Mesendoderm (in vitro differentiated cells): ENCODE measurements around the gene ADAMTS14.

Source experiments
- DNase-seq: peaks from one replicate; pipeline ENCODE4 v3.0.0; 2013
- H2AK5ac ChIP-seq: 2 replicates; pipeline ENCODE4 v1.6.1; 2013; ENCODE audit warnings: low read length, inconsistent platforms
- H2BK120ac ChIP-seq: 2 replicates; pipeline ENCODE4 v1.6.1; 2013; ENCODE audit warnings: low read depth, mild to moderate bottlenecking, low read length, moderate library complexity, mixed read lengths
- H2BK15ac ChIP-seq: replicated peaks from 2 replicates; pipeline ENCODE4 v1.6.1; 2013; ENCODE audit warnings: low read depth, mild to moderate bottlenecking, moderate library complexity
- H2BK5ac ChIP-seq: 2 replicates; pipeline ENCODE4 v1.6.1; 2013; ENCODE audit warnings: low read length, inconsistent platforms
- H3K18ac ChIP-seq: 2 replicates; pipeline ENCODE4 v1.6.1; 2013; ENCODE audit warnings: mild to moderate bottlenecking, low read length, mixed read lengths
- H3K23ac ChIP-seq: one replicate; pipeline ENCODE4 v1.6.1; 2013; ENCODE audit warnings: low read length
- H3K27ac ChIP-seq: 2 replicates; pipeline ENCODE4 v1.5.1; 2013; ENCODE audit warnings: low read depth, mild to moderate bottlenecking, inconsistent platforms, low read length, moderate library complexity
- H3K27me3 ChIP-seq: 2 replicates; pipeline ENCODE4 v1.6.1; 2013; ENCODE audit warnings: low read length, control low read depth, mild to moderate bottlenecking, inconsistent platforms; ENCODE audit not compliant: insufficient read depth, poor library complexity
- H3K36me3 ChIP-seq: 2 replicates; pipeline ENCODE4 v1.6.1; 2013; ENCODE audit warnings: low read length, inconsistent platforms; ENCODE audit not compliant: control insufficient read depth, insufficient read depth
- H3K4ac ChIP-seq: one replicate; pipeline ENCODE4 v1.6.1; 2013; ENCODE audit warnings: low read depth, mild to moderate bottlenecking, low read length, moderate library complexity
- H3K4me1 ChIP-seq: 2 replicates; pipeline ENCODE4 v1.6.1; 2013; ENCODE audit warnings: low read depth, low read length, inconsistent platforms; ENCODE audit not compliant: control insufficient read depth
- H3K4me2 ChIP-seq: 2 replicates; pipeline ENCODE4 v1.6.1; 2013; ENCODE audit warnings: low read length
- H3K4me3 ChIP-seq: 2 replicates; pipeline ENCODE4 v1.5.1; 2013; ENCODE audit warnings: mild to moderate bottlenecking, low read length
- H3K56ac ChIP-seq: one replicate; pipeline ENCODE4 v1.6.1; 2013; ENCODE audit warnings: low read length
- H3K79me1 ChIP-seq: 2 replicates; pipeline ENCODE4 v1.6.1; 2013; ENCODE audit warnings: low read length, inconsistent platforms
- H3K79me2 ChIP-seq: 2 replicates; pipeline ENCODE4 v1.6.1; 2013; ENCODE audit warnings: mild to moderate bottlenecking, low read length; ENCODE audit not compliant: control insufficient read depth, insufficient read depth
- H3K9ac ChIP-seq: 2 replicates; pipeline ENCODE4 v1.6.1; 2013; ENCODE audit warnings: low read length, inconsistent platforms
- H4K5ac ChIP-seq: one replicate; pipeline ENCODE4 v1.6.1; 2013; ENCODE audit warnings: low read length
- H4K8ac ChIP-seq: one replicate; pipeline ENCODE4 v1.6.1; 2013; ENCODE audit warnings: low read depth, mild to moderate bottlenecking, control low read depth, low read length, moderate library complexity
- WGBS: extraction: QIAGEN DNeasy Blood & Tissue Kit; methylation state at CpG from one replicate; pipeline ENCODE4 v1.1.7; 2013; ENCODE audit warnings: low lambda C conversion rate, missing lambda C conversion rate; ENCODE audit not compliant: insufficient coverage; ENCODE audit errors: extremely low coverage; 5-methylcytosine and 5-hydroxymethylcytosine counted together

The ADAMTS14 gene

GRCh38 chr10:70652761-70653657 is 19.3 kb upstream of the ADAMTS14 start:
- Histone ChIP-seq H3K18ac (no peak overlapping the region), H3K4me1 (no peaks in the 10 kb centered on the region), H3K27ac (no peak overlapping the region), H3K79me2 (no peaks in the 10 kb centered on the region), H2BK5ac (no peak overlapping the region), H2BK120ac (no peak overlapping the region), H3K27me3 (no peaks in the 10 kb centered on the region), H2AK5ac (no peak overlapping the region), H3K4me2 (no peak overlapping the region), H2BK15ac (no peak overlapping the region), H3K36me3 (no peaks in the 10 kb centered on the region), H4K5ac (no peak overlapping the region), H3K4ac (no peak overlapping the region), H4K8ac (no peak overlapping the region), H3K23ac (no peak overlapping the region), H3K79me1 (no peaks in the 10 kb centered on the region), H3K9ac (no peak overlapping the region), H3K56ac (no peak overlapping the region), H3K4me3 (no peak overlapping the region)
- WGBS: no CpG with 5 or more reads among the region's 16 CpGs
- DNase-seq: no peak

GRCh38 chr10:70655316-70655715 is 17.0 kb upstream of the ADAMTS14 start:
- Histone ChIP-seq H3K27me3 (no peaks in the 10 kb centered on the region), H4K5ac (no peak overlapping the region), H2BK120ac (no peak overlapping the region), H3K79me1 (no peaks in the 10 kb centered on the region), H3K4me1 (no peaks in the 10 kb centered on the region), H2AK5ac (no peak overlapping the region), H4K8ac (no peak overlapping the region), H2BK5ac (no peak overlapping the region), H3K79me2 (no peaks in the 10 kb centered on the region), H3K27ac (no peak overlapping the region), H3K9ac (no peak overlapping the region), H2BK15ac (no peak overlapping the region), H3K18ac (no peak overlapping the region), H3K4ac (no peak overlapping the region), H3K23ac (no peak overlapping the region), H3K36me3 (no peaks in the 10 kb centered on the region), H3K56ac (no peak overlapping the region), H3K4me2 (no peak overlapping the region), H3K4me3 (no peak overlapping the region)
- no CpG with 5 or more reads among the region's 12 CpGs for WGBS
- DNase-seq: no peak

- Histone ChIP-seq H3K4ac (no peak overlapping the region), H3K36me3 (no peaks in the 10 kb centered on the region), H3K23ac (no peak overlapping the region), H3K4me3 (no peak overlapping the region), H3K9ac (no peak overlapping the region), H2BK15ac (no peak overlapping the region), H2AK5ac (no peak overlapping the region), H2BK120ac (no peak overlapping the region), H3K4me1 (no peaks in the 10 kb centered on the region), H3K27me3 (no peaks in the 10 kb centered on the region), H4K5ac (no peak overlapping the region), H3K56ac (no peak overlapping the region), H3K4me2 (no peak overlapping the region), H3K79me2 (no peaks in the 10 kb centered on the region), H3K27ac (no peak overlapping the region), H3K79me1 (no peaks in the 10 kb centered on the region), H2BK5ac (no peak overlapping the region), H4K8ac (no peak overlapping the region), H3K18ac (no peak overlapping the region)
- no CpG with 5 or more reads among the region's 3 CpGs for WGBS
- peak; percentile 45 for DNase-seq
These were observed 15.8 kb upstream of the ADAMTS14 start for GRCh38 chr10:70656489-70656888.

GRCh38 chr10:70657041-70657440 is 15.3 kb upstream of the ADAMTS14 start:
- Histone ChIP-seq H3K4ac (no peak overlapping the region), H3K18ac (no peak overlapping the region), H2AK5ac (no peak overlapping the region), H4K8ac (no peak overlapping the region), H2BK15ac (no peak overlapping the region), H3K23ac (no peak overlapping the region), H3K79me2 (no peaks in the 10 kb centered on the region), H3K27me3 (no peaks in the 10 kb centered on the region), H3K9ac (no peak overlapping the region), H3K79me1 (no peaks in the 10 kb centered on the region), H3K36me3 (no peaks in the 10 kb centered on the region), H2BK5ac (no peak overlapping the region), H3K4me1 (no peaks in the 10 kb centered on the region), H3K56ac (no peak overlapping the region), H2BK120ac (no peak overlapping the region), H4K5ac (no peak overlapping the region), H3K4me2 (no peak overlapping the region), H3K4me3 (no peak overlapping the region), H3K27ac (no peak overlapping the region)
- WGBS: no CpG with 5 or more reads among the region's 6 CpGs
- DNase-seq: no peak

- Histone ChIP-seq H3K4ac (no peak overlapping the region), H2BK120ac (no peak overlapping the region), H2BK5ac (no peak overlapping the region)
These were observed 13.6 kb upstream of the ADAMTS14 start for GRCh38 chr10:70658582-70659136.

More at GRCh38 chr10:70658582-70659136, 13.6 kb upstream of the ADAMTS14 start:
- no peak overlapping the region for H4K8ac ChIP-seq
- H3K9ac ChIP-seq: no peak overlapping the region
- no peak overlapping the region for H3K27ac ChIP-seq
- H2AK5ac ChIP-seq: no peak overlapping the region
- no peaks in the 10 kb centered on the region for H3K79me1 ChIP-seq
- no peak for DNase-seq
- H3K27me3 ChIP-seq: no peaks in the 10 kb centered on the region
- no peak overlapping the region for H2BK15ac ChIP-seq
- no peaks in the 10 kb centered on the region for H3K36me3 ChIP-seq
- no peak overlapping the region for H3K18ac ChIP-seq
- no CpG with 5 or more reads among the region's 1 CpG for WGBS
- H3K23ac ChIP-seq: no peak overlapping the region
- no peak overlapping the region for H3K56ac ChIP-seq
- no peak overlapping the region for H4K5ac ChIP-seq
- H3K4me3 ChIP-seq: no peak overlapping the region
- no peaks in the 10 kb centered on the region for H3K79me2 ChIP-seq
- H3K4me2 ChIP-seq: no peak overlapping the region
- H3K4me1 ChIP-seq: no peaks in the 10 kb centered on the region
